NCI-H2227 treated with DMSO at 0.1 percent for 48 hours (cell line): ENCODE results near the gene CACNG8.

Experiments
- DNase-seq: peaks from one replicate; lab custom pipeline; 2025; lab: John Stamatoyannopoulos, UW

Gene CACNG8

GRCh38 chr19:53961523-53962356 lies 997 bp upstream of the CACNG8 start:
- DNase-seq: no peak

DNA sequence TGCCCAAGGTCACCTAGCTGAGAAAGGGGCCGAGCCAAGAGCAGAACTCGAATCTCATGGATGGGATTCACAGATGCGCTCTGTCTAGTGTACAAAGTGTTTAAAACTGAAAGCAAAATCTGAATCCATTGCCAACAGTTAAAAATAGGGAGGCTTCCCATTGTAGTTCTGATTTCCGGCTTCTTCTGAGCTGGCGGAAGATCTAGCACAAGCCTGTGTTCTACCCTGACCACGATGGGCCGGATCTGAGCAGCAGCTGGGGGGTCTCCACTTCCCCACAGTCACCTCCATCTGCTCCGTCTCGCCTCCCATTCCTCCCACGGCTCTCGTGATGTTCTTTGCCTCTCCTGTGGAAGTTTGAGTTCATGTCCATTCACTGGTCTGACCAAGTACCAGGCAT lies 2.4 kb downstream of the CACNG8 start:
- no peak for DNase-seq

GRCh38 chr19:53966931-53967330 lies 4.2 kb downstream of the CACNG8 start:
- no peak for DNase-seq

DNA sequence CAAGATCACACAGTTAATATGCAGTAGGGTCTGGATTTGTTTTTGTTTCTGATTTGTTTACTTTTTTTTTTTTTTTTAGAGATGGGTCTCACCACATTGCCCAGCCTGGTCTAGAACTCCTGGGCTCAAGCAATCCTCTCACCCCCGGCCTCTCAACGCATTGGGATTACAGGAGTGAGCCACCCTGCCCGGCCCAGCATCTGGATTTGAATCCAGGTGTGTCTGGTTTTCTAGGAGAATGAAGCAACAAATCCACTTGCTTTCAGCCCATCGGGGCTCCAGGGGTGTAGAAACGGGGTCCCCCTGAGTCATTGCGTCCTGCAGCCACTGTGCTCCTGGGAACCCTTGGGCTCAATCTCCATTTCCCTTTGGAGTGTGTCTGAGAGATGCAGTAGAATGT lies 6.6 kb downstream of the CACNG8 start:
- DNase-seq: no peak

- peak; percentile 24 for DNase-seq
Observed at GRCh38 chr19:53971673-53972072, 8.9 kb downstream of the CACNG8 start.

DNA sequence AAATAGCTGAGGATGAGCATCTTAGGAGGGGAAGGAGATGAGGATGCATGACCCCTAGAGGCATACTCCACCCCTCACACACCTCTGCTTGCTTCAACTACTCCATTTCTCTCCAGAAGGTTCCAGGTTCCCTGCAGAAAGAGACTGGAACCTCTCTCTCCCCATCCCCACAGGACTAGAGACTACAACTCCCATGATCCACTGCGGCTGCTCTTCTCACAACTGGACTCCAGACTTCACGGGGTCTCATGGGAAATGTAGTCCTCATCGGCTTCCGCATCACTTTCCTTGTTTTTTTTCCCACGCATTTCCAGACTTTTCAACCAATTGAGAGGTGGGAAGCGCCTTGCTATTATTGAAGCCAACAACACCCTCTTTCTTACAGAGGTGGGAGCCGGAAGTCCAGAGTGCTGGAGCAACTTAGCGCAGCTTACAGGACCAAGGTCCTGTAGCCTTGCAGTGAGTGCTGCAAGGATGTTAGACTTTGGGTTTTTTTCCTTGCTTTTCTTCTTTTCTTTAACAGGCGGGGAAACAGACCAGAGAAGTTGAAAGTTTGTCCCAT lies 14.8 kb downstream of the CACNG8 start:
- peak; percentile 97 for DNase-seq

GRCh38 chr19:53977991-53978731 lies 15.4 kb downstream of the CACNG8 start:
- DNase-seq: peak; percentile 99

- DNase-seq: no peak
Observed at GRCh38 chr19:53978975-53979801, 16.5 kb downstream of the CACNG8 start.

- DNase-seq: peak; percentile 74
Observed at GRCh38 chr19:53980539-53981375, 18.0 kb downstream of the CACNG8 start.

DNA sequence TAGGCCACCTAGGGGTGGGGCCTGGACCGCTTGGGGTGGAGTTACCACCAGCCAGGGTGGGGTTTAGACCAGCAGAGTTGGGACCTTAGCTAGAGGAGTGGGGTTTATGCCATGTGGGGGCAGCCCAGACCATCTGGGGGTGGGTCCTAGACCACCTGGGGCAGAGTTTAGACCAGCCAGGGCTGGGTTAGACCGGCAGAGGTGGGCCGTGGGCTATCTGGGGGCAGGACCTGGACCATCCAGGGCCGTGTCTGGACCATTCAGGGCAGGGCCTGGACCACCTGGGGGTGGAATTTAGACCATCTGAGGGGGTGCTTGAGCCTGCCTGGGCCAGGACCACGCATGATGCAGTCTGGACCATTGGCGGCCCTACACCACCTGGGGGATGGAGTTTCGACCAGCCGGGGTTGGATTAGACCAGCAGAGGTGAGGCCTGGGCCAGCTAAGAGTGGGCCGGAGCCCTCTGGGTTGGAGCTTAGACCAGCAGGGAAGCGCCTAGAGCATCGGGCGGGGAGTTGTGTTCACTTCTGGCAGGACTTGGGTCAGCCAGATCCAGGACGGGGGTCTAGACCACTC lies 18.7 kb downstream of the CACNG8 start:
- DNase-seq: no peak

DNA sequence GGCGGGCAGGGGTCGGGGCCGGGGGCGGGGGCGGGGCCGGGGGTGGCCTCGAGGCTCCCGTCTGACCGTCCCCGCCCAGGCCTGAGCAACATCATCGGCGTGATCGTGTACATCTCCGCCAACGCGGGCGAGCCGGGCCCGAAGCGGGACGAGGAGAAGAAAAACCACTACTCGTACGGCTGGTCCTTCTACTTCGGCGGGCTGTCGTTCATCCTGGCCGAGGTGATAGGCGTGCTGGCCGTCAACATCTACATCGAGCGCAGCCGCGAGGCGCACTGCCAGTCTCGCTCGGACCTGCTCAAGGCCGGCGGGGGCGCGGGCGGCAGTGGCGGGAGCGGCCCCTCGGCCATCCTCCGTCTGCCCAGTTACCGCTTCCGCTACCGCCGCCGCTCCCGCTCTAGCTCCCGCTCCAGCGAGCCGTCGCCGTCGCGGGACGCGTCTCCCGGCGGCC lies 19.3 kb downstream of the CACNG8 start:
- no peak for DNase-seq

GRCh38 chr19:53982611-53983010 lies 19.9 kb downstream of the CACNG8 start:
- no peak for DNase-seq

- DNase-seq: no peak
Observed at GRCh38 chr19:53983457-53984289, 20.9 kb downstream of the CACNG8 start.

GRCh38 chr19:53985863-53986262 lies 23.1 kb downstream of the CACNG8 start:
- no peak for DNase-seq

GRCh38 chr19:53988981-53989380 lies 26.2 kb downstream of the CACNG8 start:
- DNase-seq: no peak

DNA sequence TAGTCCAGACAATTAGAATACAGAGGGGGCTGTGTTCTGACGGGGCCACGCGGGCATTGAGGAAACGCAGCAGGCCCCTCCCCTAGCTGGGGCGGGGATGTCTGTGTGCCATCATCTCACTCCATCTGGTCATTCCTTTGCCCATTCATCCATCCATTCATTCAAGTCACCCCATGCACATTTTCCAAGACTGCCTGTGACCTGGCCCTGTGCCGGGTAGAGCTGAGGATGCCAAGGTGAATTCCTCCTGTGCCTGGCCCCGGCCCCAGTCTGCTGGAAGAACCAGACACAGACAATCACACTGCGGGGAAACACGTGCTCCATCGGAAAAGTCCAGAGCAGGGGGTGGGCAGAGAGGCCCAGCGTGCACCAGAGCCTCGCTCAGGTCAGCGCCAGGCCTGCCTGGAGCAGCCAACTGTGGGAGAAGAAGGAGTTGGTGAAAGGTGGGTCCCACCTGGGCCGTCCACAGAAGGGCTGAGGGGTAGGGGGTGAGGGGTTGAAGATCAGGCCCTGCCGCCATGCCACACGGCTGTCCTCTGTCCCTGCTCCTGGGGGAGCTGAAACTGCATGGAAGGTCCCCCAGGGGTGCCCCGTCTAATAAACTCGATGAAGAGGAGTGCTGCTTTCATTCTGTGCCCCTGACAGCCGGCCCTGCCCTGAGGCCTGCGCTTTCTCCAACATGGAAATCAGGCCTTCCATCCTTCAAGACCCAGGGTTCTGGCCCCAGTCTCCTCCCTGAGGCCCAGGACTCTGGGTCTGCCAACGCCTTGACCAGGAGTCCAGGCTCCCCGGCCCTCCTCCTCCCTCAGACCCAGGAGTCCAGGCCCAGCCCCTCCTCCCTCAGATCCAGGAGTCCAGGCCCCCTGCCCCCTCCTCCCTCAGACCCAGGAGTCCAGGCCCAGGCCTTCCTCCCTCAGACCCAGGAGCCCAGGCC lies 27.1 kb downstream of the CACNG8 start:
- no peak for DNase-seq

DNA sequence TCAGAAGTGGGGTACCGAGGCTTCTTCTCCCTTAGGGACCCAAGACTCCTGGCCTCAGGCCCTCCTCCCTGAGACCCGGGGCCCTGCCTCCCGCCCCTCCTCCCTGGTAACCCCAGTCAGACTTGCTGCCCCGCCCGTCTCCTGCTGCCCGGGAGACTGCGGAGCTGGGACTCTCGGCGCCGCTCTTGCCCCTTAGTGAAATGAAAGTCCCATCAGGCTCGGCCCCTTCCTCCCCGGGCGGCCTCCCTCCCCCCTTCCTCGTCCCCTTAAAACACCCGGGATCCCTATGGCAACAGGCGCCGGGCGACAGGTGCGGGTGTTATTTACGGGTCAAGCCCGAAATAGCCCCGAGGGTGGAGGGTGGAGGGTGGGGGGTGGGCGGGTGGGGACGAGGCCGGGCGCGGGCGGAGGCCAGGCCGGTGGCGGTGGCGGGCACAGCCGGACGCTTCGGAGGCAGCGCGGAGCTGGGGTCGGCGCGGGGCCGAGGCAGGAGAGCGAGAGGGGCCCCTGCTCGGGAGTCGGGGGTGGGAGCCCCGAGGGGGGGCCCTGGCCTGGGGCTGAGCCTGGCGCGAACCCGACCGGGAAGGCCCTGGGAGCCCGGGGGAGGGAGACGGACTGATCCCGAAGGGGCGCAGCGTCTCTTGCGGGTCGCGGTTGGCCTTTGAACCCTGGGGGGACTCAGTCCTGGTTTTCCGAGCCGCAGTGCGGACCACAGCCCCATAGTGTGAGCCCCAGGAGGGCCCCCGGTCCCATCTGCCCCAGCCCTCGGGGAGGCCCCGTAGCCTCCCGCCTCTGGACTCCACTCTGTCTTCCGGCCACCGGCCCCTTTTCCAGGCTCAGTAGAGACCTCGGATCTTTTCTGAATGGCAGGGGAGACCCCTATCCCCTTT lies 28.7 kb downstream of the CACNG8 start, which contains the start of gene CACNG6:
Gene CACNG6 (plus strand): TSS at position 414 of the 890 bp plus-strand sequence. CDS start 1,241 bp downstream, outside the sequence.
- DNase-seq: no peak
